K562 (cell line): Measurements from ENCODE around the gene TRPM4. TPM values are rescaled to one million over a fixed set of nuclear protein-coding genes. Genes with fewer than 3 reads are reported as not detected.

Experiments used
- ARID1B ChIP-seq: fragments of 450-650 bp; IDR thresholded peaks from 2 replicates; pipeline ENCODE4 v1.6.1; 2016; ENCODE audit warnings: antibody characterized with exemption, mild to moderate bottlenecking, inconsistent platforms
- CBFB ChIP-seq: sonication (generic); formaldehyde crosslinking; IDR thresholded peaks from 2 replicates; pipeline ENCODE4 v1.4.0; 2020; ENCODE audit warnings: mild to moderate bottlenecking, missing genetic modification reagents
- HNRNPH1 ChIP-seq: fragments of 200-400 bp; formaldehyde crosslinking; optimal IDR thresholded peaks from 2 replicates; pipeline ENCODE3; 2017; ENCODE audit warnings: low read depth, mild to moderate bottlenecking, low read length, moderate library complexity
- MTA3 ChIP-seq: fragments of 450-650 bp; formaldehyde crosslinking; IDR thresholded peaks from 2 replicates; pipeline ENCODE4 v1.6.1; 2017; ENCODE audit warnings: mild to moderate bottlenecking, borderline replicate concordance
- PTRF ChIP-seq: fragments of 450-650 bp; IDR thresholded peaks from 2 replicates; pipeline ENCODE4 v1.6.1; 2016; ENCODE audit warnings: mild to moderate bottlenecking, missing genetic modification characterization, missing compliant biosample characterization
- TAF1 ChIP-seq: IDR thresholded peaks from 2 replicates; pipeline ENCODE4 v1.6.1; 2011; ENCODE audit warnings: mild to moderate bottlenecking, low read length, moderate library complexity; ENCODE audit not compliant: insufficient read depth, control insufficient read depth, severe bottlenecking; ENCODE audit errors: extremely low read depth
- ZNF165 ChIP-seq: fragments of 250-450 bp; sonication (Bioruptor Pico); IDR thresholded peaks from 2 replicates; pipeline ENCODE4 v1.4.0; 2020; ENCODE audit warnings: borderline replicate concordance
- ZNF324 ChIP-seq: fragments of 250-450 bp; sonication (Bioruptor Pico); IDR thresholded peaks from 2 replicates; pipeline ENCODE4 v1.4.0; 2020; ENCODE audit warnings: mild to moderate bottlenecking
- polyA plus RNA-seq, 8 experiments: library from polyadenylated mRNA; depleted of rRNA in 4 of 8; stranded (reverse) in 5 of 8; unstranded in 3 of 8; fragments of >200 nt; fragmentation: Nextera tagmentation in 2 of 8; fragmentation: Illumina TruSeq in 1 of 8; extraction: Ambion mirVana in 2 of 8; extraction: Trizol in 1 of 8; gene quantifications; 2 replicates each; pipeline versions ENCODE4 v1.2.1 to v1.2.3, GENCODE V29; 2011 to 2014; ENCODE audit warnings: inconsistent platforms in 1 of 8, missing spikeins in 1 of 8
- total RNA-seq, 7 experiments: library from RNA; depleted of rRNA in 6 of 7; stranded (reverse); fragments of >200 nt in 6 of 7; fragmentation: Illumina TruSeq in 2 of 7; extraction: Trizol in 2 of 7; gene quantifications; 2 replicates each; pipeline versions ENCODE4 v1.2.1 to v1.2.3, GENCODE V29; 2011 to 2021; ENCODE audit warnings: low replicate concordance in 1 of 7
- TF ChIP-seq, protein P1 (sequence below), 2 experiments: fragments of 250-450 bp in 1 of 2; fragments of 450-650 bp in 1 of 2; sonication (Bioruptor Pico) in 1 of 2; IDR thresholded peaks; 2 replicates each; pipeline versions ENCODE4 v1.6.1 to v1.8.0; 2016 to 2021; ENCODE audit warnings: mild to moderate bottlenecking in 2 of 2, moderate library complexity in 2 of 2, missing compliant biosample characterization in 1 of 2, missing genetic modification characterization in 1 of 2
- TF ChIP-seq, protein P2 (sequence below): fragments of 200-800 bp; sonication (Bioruptor generic); IDR thresholded peaks from 2 replicates; pipeline ENCODE4 v1.6.1; 2016; ENCODE audit warnings: missing genetic modification characterization, missing compliant biosample characterization
- TF ChIP-seq, protein P3 (sequence below): fragments of 450-650 bp; IDR thresholded peaks from 2 replicates; pipeline ENCODE4 v1.7.1; 2018; ENCODE audit warnings: mild to moderate bottlenecking, low read depth; ENCODE audit not compliant: partially characterized antibody
- TF ChIP-seq, protein P4 (sequence below), 2 experiments: IDR thresholded peaks; 2 replicates each; pipeline ENCODE4 v1.6.1; 2012; ENCODE audit warnings: improper control_type of control experiment in 2 of 2, low read depth in 2 of 2, low read length in 2 of 2, borderline replicate concordance in 1 of 2
- TF ChIP-seq, protein P5 (sequence below): fragments of 450-650 bp; formaldehyde crosslinking; IDR thresholded peaks from 2 replicates; pipeline ENCODE4 v1.4.0; 2022; ENCODE audit warnings: missing genetic modification characterization

Gene TRPM4
- total and polyA plus RNA-seq, 9 of the 15 experiments (the other 6 are each of a cell fraction or from before 2014, with no cell fraction given) = 6.5 to 45.4 (median 15.2) TPM

DNA sequence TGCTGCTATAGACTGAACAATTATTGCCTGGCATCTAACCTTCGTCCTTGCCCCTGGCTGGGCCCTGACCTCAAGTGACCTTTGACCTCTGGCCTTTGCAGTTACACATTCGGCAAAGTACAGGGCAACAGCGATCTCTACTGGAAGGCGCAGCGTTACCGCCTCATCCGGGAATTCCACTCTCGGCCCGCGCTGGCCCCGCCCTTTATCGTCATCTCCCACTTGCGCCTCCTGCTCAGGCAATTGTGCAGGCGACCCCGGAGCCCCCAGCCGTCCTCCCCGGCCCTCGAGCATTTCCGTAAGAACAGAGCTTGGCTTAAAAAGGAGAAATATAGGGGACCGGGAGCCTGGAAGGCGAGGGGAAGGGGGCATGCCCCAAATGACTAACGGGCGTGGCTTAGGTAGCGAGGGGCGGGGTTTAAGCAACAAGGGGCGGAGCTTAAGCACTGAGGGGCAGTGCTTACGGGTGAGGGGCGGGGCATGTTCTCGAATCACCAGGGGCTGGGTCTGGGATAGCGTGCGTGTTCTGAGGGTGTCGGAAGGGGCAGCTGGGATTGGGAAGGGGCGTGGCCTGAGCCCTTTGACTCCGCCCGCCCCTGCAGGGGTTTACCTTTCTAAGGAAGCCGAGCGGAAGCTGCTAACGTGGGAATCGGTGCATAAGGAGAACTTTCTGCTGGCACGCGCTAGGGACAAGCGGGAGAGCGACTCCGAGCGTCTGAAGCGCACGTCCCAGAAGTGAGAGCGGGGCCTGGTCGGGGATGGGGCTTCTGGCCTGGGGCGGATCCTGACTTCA lies 52.7 kb downstream of the TRPM4 start (continued):
- no peak for TF ChIP-seq TAF1
- no peak for TF ChIP-seq MTA3
- TF ChIP-seq, protein P1, sequence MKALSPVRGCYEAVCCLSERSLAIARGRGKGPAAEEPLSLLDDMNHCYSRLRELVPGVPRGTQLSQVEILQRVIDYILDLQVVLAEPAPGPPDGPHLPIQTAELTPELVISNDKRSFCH (CRISPR knock-in tag; IDR thresholded peaks at IDR 0.05) = no peak
- TF ChIP-seq, protein P1 (tag; IDR thresholded peaks at IDR 0.05) = peak; percentile 85; the same call in 1 of the 2 replicates
- TF ChIP-seq, protein P2, sequence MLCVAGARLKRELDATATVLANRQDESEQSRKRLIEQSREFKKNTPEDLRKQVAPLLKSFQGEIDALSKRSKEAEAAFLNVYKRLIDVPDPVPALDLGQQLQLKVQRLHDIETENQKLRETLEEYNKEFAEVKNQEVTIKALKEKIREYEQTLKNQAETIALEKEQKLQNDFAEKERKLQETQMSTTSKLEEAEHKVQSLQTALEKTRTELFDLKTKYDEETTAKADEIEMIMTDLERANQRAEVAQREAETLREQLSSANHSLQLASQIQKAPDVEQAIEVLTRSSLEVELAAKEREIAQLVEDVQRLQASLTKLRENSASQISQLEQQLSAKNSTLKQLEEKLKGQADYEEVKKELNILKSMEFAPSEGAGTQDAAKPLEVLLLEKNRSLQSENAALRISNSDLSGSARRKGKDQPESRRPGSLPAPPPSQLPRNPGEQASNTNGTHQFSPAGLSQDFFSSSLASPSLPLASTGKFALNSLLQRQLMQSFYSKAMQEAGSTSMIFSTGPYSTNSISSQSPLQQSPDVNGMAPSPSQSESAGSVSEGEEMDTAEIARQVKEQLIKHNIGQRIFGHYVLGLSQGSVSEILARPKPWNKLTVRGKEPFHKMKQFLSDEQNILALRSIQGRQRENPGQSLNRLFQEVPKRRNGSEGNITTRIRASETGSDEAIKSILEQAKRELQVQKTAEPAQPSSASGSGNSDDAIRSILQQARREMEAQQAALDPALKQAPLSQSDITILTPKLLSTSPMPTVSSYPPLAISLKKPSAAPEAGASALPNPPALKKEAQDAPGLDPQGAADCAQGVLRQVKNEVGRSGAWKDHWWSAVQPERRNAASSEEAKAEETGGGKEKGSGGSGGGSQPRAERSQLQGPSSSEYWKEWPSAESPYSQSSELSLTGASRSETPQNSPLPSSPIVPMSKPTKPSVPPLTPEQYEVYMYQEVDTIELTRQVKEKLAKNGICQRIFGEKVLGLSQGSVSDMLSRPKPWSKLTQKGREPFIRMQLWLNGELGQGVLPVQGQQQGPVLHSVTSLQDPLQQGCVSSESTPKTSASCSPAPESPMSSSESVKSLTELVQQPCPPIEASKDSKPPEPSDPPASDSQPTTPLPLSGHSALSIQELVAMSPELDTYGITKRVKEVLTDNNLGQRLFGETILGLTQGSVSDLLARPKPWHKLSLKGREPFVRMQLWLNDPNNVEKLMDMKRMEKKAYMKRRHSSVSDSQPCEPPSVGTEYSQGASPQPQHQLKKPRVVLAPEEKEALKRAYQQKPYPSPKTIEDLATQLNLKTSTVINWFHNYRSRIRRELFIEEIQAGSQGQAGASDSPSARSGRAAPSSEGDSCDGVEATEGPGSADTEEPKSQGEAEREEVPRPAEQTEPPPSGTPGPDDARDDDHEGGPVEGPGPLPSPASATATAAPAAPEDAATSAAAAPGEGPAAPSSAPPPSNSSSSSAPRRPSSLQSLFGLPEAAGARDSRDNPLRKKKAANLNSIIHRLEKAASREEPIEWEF = no peak
- no peak for TF ChIP-seq CBFB (CRISPR knock-in tag)
- no peak for TF ChIP-seq ARID1B
- TF ChIP-seq, protein P3, sequence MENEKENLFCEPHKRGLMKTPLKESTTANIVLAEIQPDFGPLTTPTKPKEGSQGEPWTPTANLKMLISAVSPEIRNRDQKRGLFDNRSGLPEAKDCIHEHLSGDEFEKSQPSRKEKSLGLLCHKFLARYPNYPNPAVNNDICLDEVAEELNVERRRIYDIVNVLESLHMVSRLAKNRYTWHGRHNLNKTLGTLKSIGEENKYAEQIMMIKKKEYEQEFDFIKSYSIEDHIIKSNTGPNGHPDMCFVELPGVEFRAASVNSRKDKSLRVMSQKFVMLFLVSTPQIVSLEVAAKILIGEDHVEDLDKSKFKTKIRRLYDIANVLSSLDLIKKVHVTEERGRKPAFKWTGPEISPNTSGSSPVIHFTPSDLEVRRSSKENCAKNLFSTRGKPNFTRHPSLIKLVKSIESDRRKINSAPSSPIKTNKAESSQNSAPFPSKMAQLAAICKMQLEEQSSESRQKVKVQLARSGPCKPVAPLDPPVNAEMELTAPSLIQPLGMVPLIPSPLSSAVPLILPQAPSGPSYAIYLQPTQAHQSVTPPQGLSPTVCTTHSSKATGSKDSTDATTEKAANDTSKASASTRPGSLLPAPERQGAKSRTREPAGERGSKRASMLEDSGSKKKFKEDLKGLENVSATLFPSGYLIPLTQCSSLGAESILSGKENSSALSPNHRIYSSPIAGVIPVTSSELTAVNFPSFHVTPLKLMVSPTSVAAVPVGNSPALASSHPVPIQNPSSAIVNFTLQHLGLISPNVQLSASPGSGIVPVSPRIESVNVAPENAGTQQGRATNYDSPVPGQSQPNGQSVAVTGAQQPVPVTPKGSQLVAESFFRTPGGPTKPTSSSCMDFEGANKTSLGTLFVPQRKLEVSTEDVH = no peak
- no peak for TF ChIP-seq PTRF
- TF ChIP-seq, protein P4, sequence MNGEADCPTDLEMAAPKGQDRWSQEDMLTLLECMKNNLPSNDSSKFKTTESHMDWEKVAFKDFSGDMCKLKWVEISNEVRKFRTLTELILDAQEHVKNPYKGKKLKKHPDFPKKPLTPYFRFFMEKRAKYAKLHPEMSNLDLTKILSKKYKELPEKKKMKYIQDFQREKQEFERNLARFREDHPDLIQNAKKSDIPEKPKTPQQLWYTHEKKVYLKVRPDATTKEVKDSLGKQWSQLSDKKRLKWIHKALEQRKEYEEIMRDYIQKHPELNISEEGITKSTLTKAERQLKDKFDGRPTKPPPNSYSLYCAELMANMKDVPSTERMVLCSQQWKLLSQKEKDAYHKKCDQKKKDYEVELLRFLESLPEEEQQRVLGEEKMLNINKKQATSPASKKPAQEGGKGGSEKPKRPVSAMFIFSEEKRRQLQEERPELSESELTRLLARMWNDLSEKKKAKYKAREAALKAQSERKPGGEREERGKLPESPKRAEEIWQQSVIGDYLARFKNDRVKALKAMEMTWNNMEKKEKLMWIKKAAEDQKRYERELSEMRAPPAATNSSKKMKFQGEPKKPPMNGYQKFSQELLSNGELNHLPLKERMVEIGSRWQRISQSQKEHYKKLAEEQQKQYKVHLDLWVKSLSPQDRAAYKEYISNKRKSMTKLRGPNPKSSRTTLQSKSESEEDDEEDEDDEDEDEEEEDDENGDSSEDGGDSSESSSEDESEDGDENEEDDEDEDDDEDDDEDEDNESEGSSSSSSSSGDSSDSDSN (IDR thresholded peaks at IDR 0.05; ENCODE audit: borderline replicate concordance in 1 of 2, low read depth in 2 of 2, low read length in 2 of 2) = no peak
- TF ChIP-seq, protein P5, sequence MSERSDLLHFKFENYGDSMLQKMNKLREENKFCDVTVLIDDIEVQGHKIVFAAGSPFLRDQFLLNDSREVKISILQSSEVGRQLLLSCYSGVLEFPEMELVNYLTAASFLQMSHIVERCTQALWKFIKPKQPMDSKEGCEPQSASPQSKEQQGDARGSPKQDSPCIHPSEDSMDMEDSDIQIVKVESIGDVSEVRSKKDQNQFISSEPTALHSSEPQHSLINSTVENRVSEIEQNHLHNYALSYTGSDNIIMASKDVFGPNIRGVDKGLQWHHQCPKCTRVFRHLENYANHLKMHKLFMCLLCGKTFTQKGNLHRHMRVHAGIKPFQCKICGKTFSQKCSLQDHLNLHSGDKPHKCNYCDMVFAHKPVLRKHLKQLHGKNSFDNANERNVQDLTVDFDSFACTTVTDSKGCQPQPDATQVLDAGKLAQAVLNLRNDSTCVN (CRISPR knock-in tag) = no peak
- TF ChIP-seq ZNF324 (CRISPR knock-in tag) = no peak
- no peak for TF ChIP-seq HNRNPH1
- no peak for TF ChIP-seq ZNF165 (CRISPR knock-in tag)
